ENCODE results near the gene GBX2. TPM values are rescaled to one million over a fixed set of nuclear protein-coding genes. Genes with fewer than 3 reads are reported as not detected.

The GBX2 gene
- total and polyA plus RNA-seq, 9 of the 15 experiments (the other 6 are each of a cell fraction or from before 2014, with no cell fraction given) = 0.03 to 0.53 (median 0.27) TPM; not detected in 1

GRCh38 chr2:236146436-236146835, 21.8 kb downstream of the GBX2 start:
- WGBS (ENCODE audit: insufficient coverage, low coverage, missing lambda C conversion rate) = 8% methylated on average over 7 of the region's 7 CpGs

More at GRCh38 chr2:236146436-236146835, 21.8 kb downstream of the GBX2 start:
- Histone ChIP-seq H2AFZ (ENCODE audit: low read depth, low read length) (no peak overlapping the region), H3K9me3 (replicated peaks; ENCODE audit: control insufficient read depth, insufficient read depth, low read depth, low read length) (no peaks in the 10 kb centered on the region), H3K27ac (ENCODE audit: extremely low read depth, low read depth, low read length) (no peak overlapping the region), H4K20me1 (replicated peaks; ENCODE audit: control insufficient read depth, insufficient read depth, low read length) (no peaks in the 10 kb centered on the region), H3K27me3 (ENCODE audit: control insufficient read depth in 2 of 2, insufficient read depth in 2 of 2, low read length in 2 of 2) (peaks cover 5 to 21% of the 10 kb centered on the region in 2 experiments; a peak in 3 of 5 replicates), H3K9ac (ENCODE audit: insufficient read depth in 1 of 2, low read depth in 2 of 2, low read length in 2 of 2) (no peak overlapping the region), H3K4me1 (replicated peaks in 1 of 2; ENCODE audit: control insufficient read depth in 2 of 2, insufficient read depth in 2 of 2, low read length in 2 of 2) (no peaks in the 10 kb centered on the region; a peak in 1 of 5 replicates), H3K4me2 (ENCODE audit: insufficient read depth, low read length) (no peak overlapping the region), H3K79me2 (ENCODE audit: control insufficient read depth, insufficient read depth, low read length) (no peaks in the 10 kb centered on the region), H3K4me3 (no peak overlapping the region), H3K36me3 (ENCODE audit: control insufficient read depth, insufficient read depth, low read length) (no peaks in the 10 kb centered on the region), H3K9me1 (ENCODE audit: control insufficient read depth, insufficient read depth, low read length) (no peaks in the 10 kb centered on the region)
- intact Hi-C loops (cut with micrococcal nuclease) (no loop called here), in situ Hi-C loops (cut with MboI) (no loop called here)
- FAIRE-seq (no peak), DNase-seq (ENCODE audit: extremely low read depth in 1 of 4, low spot score in 3 of 4) (no peak), ATAC-seq (no peak)
- BruUV-seq (replicated peaks) = no TSS peak
- TF ChIP-seq, protein P1, sequence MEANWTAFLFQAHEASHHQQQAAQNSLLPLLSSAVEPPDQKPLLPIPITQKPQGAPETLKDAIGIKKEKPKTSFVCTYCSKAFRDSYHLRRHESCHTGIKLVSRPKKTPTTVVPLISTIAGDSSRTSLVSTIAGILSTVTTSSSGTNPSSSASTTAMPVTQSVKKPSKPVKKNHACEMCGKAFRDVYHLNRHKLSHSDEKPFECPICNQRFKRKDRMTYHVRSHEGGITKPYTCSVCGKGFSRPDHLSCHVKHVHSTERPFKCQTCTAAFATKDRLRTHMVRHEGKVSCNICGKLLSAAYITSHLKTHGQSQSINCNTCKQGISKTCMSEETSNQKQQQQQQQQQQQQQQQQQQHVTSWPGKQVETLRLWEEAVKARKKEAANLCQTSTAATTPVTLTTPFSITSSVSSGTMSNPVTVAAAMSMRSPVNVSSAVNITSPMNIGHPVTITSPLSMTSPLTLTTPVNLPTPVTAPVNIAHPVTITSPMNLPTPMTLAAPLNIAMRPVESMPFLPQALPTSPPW (CRISPR knock-in tag; IDR thresholded peaks at IDR 0.05) = no peak
- TF ChIP-seq E2F3 (CRISPR knock-in tag; IDR thresholded peaks at IDR 0.05) (no peak), THAP12 (CRISPR knock-in tag; IDR thresholded peaks at IDR 0.05) (no peak), MAFK (IDR thresholded peaks at IDR 0.05; ENCODE audit: low read length) (no peak), ARID2 (IDR thresholded peaks at IDR 0.05) (no peak), ZNF766 (CRISPR knock-in tag; conservative IDR thresholded peaks at IDR 0.05) (no peak), TBP (optimal IDR thresholded peaks at IDR 0.05; ENCODE audit: low read depth, low read length) (no peak)
- TF ChIP-seq, protein P2, sequence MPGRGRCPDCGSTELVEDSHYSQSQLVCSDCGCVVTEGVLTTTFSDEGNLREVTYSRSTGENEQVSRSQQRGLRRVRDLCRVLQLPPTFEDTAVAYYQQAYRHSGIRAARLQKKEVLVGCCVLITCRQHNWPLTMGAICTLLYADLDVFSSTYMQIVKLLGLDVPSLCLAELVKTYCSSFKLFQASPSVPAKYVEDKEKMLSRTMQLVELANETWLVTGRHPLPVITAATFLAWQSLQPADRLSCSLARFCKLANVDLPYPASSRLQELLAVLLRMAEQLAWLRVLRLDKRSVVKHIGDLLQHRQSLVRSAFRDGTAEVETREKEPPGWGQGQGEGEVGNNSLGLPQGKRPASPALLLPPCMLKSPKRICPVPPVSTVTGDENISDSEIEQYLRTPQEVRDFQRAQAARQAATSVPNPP (IDR thresholded peaks at IDR 0.05; ENCODE audit: borderline replicate concordance, insufficient read depth, insufficient read length) = no peak
- ChIA-PET POLR2A (no interaction called here), CTCF (ENCODE audit: low intra/inter-chr PET ratio) (no interaction called here)

All from K562 (cell line).